Stomach smooth muscle (tissue), 2 donors: ENCODE data around the gene NR1H2.
"Not testable (repeated sequence)": the region's sequence is repeated elsewhere in the genome, so short reads cannot be mapped to it uniquely, and the experiment has no call there.

Experiments
- H3K27ac ChIP-seq: one replicate; pipeline ENCODE4 v1.7.0; 2013; ENCODE audit warnings: mild to moderate bottlenecking, low read length, inconsistent platforms
- H3K27me3 ChIP-seq, 2 donors: one replicate each; pipeline ENCODE4 v1.7.0; 2013; ENCODE audit warnings: low read length in 2 of 2; ENCODE audit not compliant: insufficient read depth in 2 of 2, control insufficient read depth in 1 of 2
- H3K36me3 ChIP-seq, 2 donors: one replicate each; pipeline ENCODE4 v1.7.0; 2013; ENCODE audit warnings: low read length in 2 of 2; ENCODE audit not compliant: control insufficient read depth in 2 of 2, insufficient read depth in 2 of 2
- H3K4me1 ChIP-seq: one replicate; pipeline ENCODE4 v1.7.0; 2013; ENCODE audit warnings: low read length; ENCODE audit not compliant: control insufficient read depth, insufficient read depth
- H3K4me3 ChIP-seq, 2 donors: one replicate each; pipeline ENCODE4 v1.7.0; 2013; ENCODE audit warnings: low read length in 2 of 2
- H3K9ac ChIP-seq, 2 donors: one replicate each; pipeline ENCODE4 v1.7.0; 2013; ENCODE audit warnings: low read length in 2 of 2, mild to moderate bottlenecking in 1 of 2
- H3K9me3 ChIP-seq, 2 donors: one replicate each; pipeline ENCODE4 v1.7.0; 2013; ENCODE audit warnings: low read length in 2 of 2; ENCODE audit not compliant: control insufficient read depth in 2 of 2
- donor health status: healthy.
- donor health status: Pancreatic carcinoma.

Gene NR1H2

DNA sequence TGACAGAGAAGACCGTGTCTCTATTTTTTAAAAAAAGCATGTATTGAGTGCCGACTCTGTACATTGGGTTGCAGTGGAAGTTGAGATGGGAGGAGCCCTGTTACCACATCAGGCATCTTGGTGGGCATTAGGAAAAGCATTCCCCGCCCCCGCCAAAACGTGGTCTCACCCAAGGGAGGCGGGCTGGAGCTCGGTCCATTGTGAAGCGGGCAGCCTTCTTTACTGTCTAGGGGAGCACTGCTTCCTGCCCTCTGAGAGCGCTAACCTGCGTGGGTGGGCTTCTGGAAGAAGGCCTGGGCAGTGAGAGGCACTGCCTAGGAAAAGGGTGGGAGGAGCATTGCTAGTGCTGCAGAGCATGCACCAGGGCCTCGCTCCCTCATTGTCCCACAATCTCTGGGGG is 3.9 kb downstream of the NR1H2 start:
- Histone ChIP-seq H3K9ac (no peak overlapping the region), H3K27me3 (no peaks in the 10 kb centered on the region), H3K27ac (no peak overlapping the region), H3K9me3 (no peaks in the 10 kb centered on the region), H3K36me3 (peaks cover 19 to 41% of the 10 kb centered on the region in 2 donors), H3K4me3 (no peak overlapping the region), H3K4me1 (peaks cover 22% of the 10 kb centered on the region)

- H3K27ac ChIP-seq, result no peak overlapping the region
- no peak overlapping the region for H3K4me3 ChIP-seq
- no peaks in the 10 kb centered on the region for H3K9me3 ChIP-seq
- peaks cover 19 to 41% of the 10 kb centered on the region in 2 donors for H3K36me3 ChIP-seq
- H3K9ac ChIP-seq, result no peak overlapping the region
- H3K4me1 ChIP-seq, result peaks cover 24% of the 10 kb centered on the region
- H3K27me3 ChIP-seq, result no peaks in the 10 kb centered on the region
These were observed 4.5 kb downstream of the NR1H2 start for GRCh38 chr19:50380751-50381151.

DNA sequence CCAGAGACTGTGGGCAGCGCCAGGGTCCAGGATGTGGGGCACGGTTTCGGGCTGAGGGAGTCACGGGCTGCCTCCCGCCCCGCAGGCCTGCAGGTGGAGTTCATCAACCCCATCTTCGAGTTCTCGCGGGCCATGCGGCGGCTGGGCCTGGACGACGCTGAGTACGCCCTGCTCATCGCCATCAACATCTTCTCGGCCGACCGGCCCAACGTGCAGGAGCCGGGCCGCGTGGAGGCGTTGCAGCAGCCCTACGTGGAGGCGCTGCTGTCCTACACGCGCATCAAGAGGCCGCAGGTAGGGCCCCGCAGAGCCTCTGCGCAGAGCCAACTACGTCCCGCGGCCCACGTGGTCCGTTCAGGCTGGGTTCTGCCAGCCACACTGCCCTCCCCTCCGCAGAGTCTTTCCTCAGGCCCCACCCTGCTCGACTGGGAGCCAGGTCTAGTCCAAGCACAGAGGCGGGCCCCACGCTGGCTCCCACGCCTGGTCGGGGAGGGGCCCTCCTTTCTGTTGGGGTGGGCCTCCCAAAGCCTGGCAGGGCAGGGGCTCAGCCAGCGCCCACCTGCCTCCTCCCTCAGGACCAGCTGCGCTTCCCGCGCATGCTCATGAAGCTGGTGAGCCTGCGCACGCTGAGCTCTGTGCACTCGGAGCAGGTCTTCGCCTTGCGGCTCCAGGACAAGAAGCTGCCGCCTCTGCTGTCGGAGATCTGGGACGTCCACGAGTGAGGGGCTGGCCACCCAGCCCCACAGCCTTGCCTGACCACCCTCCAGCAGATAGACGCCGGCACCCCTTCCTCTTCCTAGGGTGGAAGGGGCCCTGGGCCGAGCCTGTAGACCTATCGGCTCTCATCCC is 5.8 kb downstream of the NR1H2 start:
- peaks cover 19 to 42% of the 10 kb centered on the region in 2 donors for H3K36me3 ChIP-seq
- no peak overlapping the region for H3K9ac ChIP-seq
- no peak overlapping the region for H3K4me3 ChIP-seq
- H3K9me3 ChIP-seq, result no peaks in the 10 kb centered on the region
- H3K27ac ChIP-seq, result no peak overlapping the region
- H3K27me3 ChIP-seq, result no peaks in the 10 kb centered on the region
- H3K4me1 ChIP-seq, result peaks cover 22% of the 10 kb centered on the region

- peaks cover 21 to 37% of the 10 kb centered on the region in 2 donors for H3K36me3 ChIP-seq
- peak overlapping the region; percentile 73 for H3K27ac ChIP-seq
- H3K9ac ChIP-seq, result peak overlapping the region; percentile 68 to 74
- peak overlapping the region; percentile 62 to 82 for H3K4me3 ChIP-seq
- peaks cover 22% of the 10 kb centered on the region for H3K4me1 ChIP-seq
- no peaks in the 10 kb centered on the region for H3K9me3 ChIP-seq
- no peaks in the 10 kb centered on the region for H3K27me3 ChIP-seq
These were observed 7.0 kb downstream of the NR1H2 start for GRCh38 chr19:50383001-50383851.

DNA sequence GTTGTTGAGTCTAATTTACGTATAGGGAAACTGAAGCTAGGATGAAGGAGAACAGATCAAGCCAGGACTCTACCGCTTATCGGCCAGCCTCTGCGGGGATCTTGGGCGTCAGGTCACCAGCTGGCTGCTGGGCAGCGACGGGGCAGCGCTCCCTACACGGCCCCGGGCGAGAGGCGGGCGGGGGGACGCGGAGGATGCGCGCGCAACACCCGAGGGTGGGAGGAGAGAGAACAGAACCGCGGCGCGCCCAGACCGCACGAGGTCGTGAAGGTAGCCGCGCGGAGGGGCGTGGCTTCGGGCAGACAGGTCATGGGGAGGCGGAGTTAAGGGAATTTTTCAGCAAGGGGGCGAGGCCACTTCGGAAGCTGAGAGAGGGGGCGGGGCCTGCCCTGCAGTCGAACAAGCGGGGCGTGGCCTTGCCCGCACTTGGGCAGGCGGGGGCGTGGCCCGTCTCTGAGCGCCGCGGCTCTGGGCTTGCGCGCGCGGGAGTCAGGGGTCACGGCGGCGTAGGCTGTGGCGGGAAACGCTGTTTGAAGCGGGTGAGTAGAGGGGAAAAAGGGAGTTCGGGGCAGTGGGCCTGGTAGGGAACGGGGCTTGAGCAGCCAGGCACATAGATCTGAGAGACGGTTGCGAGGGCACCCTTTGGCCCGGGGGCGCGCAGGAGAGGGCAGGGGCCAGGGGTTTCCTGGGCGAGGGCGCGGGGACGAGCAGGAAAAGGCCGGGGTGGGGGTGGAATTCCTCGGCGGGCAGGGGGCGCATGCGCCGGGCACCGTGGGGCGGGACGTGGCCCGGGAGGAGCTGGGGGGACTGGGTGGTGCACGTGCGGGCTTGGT is 7.8 kb downstream of the NR1H2 start, which contains the start of gene POLD1:
Gene POLD1 (plus strand): TSS at position 496 of the 833 bp plus-strand sequence. CDS start 14,505 bp downstream, outside the sequence.
- Histone ChIP-seq H3K4me3 (peak within 1 kb of the TSS; percentile 74 to 82), H3K9me3 (no peaks in the 10 kb centered on the region), H3K9ac (peak within 1 kb of the TSS; percentile 74 to 87), H3K27ac (peak within 1 kb of the TSS; percentile 73), H3K36me3 (peaks cover 13 to 29% of the 10 kb centered on the region in 2 donors), H3K4me1 (peaks cover 22% of the 10 kb centered on the region), H3K27me3 (no peaks in the 10 kb centered on the region)

- Histone ChIP-seq H3K27ac (peak overlapping the region; percentile 73), H3K4me3 (peak overlapping the region; percentile 74 to 82), H3K36me3 (peaks cover 9 to 20% of the 10 kb centered on the region in 2 donors), H3K4me1 (peaks cover 19% of the 10 kb centered on the region), H3K27me3 (no peaks in the 10 kb centered on the region), H3K9me3 (no peaks in the 10 kb centered on the region), H3K9ac (peak overlapping the region; percentile 74 to 87)
These were observed 8.7 kb downstream of the NR1H2 start for GRCh38 chr19:50384685-50385535.

GRCh38 chr19:50387176-50387867 is 11.1 kb downstream of the NR1H2 start:
- H3K9me3 ChIP-seq, result no peaks in the 10 kb centered on the region
- no peaks in the 10 kb centered on the region for H3K27me3 ChIP-seq
- no peak overlapping the region for H3K27ac ChIP-seq
- H3K9ac ChIP-seq, result peak overlapping the region in 1 of 2 donors; percentile 9
- H3K36me3 ChIP-seq, result peaks cover 3 to 4% of the 10 kb centered on the region in 2 donors
- no peak overlapping the region for H3K4me3 ChIP-seq
- peaks cover 19% of the 10 kb centered on the region for H3K4me1 ChIP-seq

GRCh38 chr19:50387868-50388245 is 11.6 kb downstream of the NR1H2 start:
- Histone ChIP-seq H3K27me3 (no peaks in the 10 kb centered on the region), H3K9ac (peak overlapping the region in 1 of 2 donors; percentile 9), H3K36me3 (peaks cover 2 to 4% of the 10 kb centered on the region in 2 donors), H3K27ac (no peak overlapping the region), H3K4me1 (peaks cover 19% of the 10 kb centered on the region), H3K9me3 (no peaks in the 10 kb centered on the region), H3K4me3 (no peak overlapping the region)

GRCh38 chr19:50390295-50390694 is 14.0 kb downstream of the NR1H2 start:
- not testable (repeated sequence) for H3K27ac ChIP-seq, H3K4me3 ChIP-seq, H3K9ac ChIP-seq, H3K27me3 ChIP-seq, H3K4me1 ChIP-seq, H3K36me3 ChIP-seq, H3K9me3 ChIP-seq
